GM10266 (cell line): ENCODE data around the gene VPS26B.
A peak's percentile ranks its signal among the peaks of the same experiment; 100 is the strongest.
"Not testable (repeated sequence)": the region's sequence is repeated elsewhere in the genome, so short reads cannot be mapped to it uniquely, and the experiment has no call there.

Experiments
- DNase-seq: peaks from one replicate; pipeline ENCODE4 v3.0.0; 2012; ENCODE audit errors: extremely low spot score
- TF ChIP-seq, protein P1 (sequence below): IDR thresholded peaks from 2 replicates; pipeline ENCODE4 v1.5.1; 2012; ENCODE audit warnings: mild to moderate bottlenecking, low read depth; ENCODE audit not compliant: control insufficient read depth, insufficient read depth; ENCODE audit errors: missing control alignments

Gene VPS26B

DNA sequence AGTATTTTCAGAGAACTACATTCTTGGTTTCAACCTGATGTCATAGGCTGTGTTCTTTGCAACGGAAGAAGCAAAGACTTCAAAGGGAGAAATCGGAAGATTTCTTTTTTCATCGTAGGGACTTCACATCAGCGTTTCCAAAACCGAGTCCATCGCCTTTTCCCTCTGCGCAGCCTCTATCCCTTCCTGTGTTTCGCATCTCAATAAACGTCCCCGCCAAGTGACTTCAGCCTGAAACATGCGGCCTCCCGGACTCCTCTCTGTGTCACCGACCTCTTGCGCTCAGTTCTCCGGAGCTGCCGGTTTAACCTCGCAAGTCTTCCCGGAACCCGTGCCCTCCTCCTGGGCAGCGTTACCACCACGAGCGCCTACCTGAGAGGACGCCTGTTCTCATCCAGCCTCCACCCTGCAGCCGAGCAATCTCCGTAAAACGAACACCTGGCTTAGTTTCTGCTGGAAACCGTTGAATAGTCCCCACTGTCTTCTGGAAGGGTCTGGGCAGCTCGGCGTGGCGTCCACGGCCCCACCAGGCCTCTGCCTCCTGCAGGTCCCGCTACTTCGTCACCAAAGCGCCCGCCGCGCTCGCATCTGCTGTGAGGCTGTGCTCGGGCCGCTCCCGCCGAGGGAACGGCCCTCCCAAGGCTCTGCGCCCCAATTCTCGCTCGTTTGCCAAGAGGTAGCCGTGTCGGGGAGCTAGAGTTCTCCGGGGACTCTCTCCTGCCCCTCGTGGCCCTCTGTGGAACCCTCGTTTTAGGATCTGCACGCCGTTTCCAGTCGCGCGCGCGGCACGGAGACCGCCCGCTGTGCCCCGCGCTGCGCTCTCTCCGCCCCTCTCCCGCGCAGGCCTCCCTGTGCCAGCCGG lies 51.3 kb downstream of the VPS26B start, which contains the start of gene GLB1L3:
GLB1L3 (plus strand) TSS at position 846 of the 862 bp plus-strand sequence. CDS start 362 bp downstream, outside the sequence.
- peak; percentile 73 for DNase-seq
- TF ChIP-seq, protein P1, sequence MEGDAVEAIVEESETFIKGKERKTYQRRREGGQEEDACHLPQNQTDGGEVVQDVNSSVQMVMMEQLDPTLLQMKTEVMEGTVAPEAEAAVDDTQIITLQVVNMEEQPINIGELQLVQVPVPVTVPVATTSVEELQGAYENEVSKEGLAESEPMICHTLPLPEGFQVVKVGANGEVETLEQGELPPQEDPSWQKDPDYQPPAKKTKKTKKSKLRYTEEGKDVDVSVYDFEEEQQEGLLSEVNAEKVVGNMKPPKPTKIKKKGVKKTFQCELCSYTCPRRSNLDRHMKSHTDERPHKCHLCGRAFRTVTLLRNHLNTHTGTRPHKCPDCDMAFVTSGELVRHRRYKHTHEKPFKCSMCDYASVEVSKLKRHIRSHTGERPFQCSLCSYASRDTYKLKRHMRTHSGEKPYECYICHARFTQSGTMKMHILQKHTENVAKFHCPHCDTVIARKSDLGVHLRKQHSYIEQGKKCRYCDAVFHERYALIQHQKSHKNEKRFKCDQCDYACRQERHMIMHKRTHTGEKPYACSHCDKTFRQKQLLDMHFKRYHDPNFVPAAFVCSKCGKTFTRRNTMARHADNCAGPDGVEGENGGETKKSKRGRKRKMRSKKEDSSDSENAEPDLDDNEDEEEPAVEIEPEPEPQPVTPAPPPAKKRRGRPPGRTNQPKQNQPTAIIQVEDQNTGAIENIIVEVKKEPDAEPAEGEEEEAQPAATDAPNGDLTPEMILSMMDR: peak; percentile 38

DNA sequence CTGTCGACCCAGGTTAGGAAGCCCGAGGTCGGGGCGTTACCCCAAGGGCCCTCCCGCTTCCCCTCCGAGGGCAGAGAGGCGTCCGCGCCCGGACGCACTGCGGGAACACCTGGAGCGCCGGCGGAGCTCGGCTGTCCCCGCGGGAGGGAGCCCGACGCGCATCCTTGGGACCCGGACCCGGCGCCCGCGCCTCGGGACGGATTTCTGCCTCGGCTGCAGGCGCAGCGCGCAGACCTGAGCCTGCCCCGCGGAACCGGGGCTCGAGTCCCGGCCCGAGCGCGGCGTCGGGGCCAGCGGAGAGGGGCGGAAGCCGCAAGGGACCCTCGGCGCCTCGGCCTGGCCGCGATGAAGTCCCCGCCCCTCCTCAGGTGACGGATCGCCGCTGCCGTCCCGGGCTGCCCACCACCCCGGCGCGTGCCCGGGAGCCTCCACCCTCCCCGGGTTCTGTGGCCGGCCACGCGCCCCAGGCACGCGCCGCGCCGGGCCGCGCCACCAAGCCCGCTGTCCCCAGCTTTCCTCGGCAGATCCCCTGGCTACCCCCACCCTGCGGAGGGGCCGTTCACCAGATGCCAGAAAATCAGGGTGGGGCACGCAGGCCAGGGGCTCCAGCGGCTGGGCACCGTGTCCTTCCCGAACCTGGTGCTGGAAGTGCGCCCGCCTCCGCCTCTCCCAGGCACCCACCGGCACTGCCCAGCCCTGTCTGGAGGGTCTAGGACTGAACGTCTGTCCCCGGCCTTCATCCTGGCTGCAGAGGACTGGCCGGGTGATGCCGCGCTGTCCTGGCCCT lies 52.1 kb downstream of the VPS26B start:
- TF ChIP-seq, protein P1: peak; percentile 23
- peak; percentile 44 for DNase-seq

DNA sequence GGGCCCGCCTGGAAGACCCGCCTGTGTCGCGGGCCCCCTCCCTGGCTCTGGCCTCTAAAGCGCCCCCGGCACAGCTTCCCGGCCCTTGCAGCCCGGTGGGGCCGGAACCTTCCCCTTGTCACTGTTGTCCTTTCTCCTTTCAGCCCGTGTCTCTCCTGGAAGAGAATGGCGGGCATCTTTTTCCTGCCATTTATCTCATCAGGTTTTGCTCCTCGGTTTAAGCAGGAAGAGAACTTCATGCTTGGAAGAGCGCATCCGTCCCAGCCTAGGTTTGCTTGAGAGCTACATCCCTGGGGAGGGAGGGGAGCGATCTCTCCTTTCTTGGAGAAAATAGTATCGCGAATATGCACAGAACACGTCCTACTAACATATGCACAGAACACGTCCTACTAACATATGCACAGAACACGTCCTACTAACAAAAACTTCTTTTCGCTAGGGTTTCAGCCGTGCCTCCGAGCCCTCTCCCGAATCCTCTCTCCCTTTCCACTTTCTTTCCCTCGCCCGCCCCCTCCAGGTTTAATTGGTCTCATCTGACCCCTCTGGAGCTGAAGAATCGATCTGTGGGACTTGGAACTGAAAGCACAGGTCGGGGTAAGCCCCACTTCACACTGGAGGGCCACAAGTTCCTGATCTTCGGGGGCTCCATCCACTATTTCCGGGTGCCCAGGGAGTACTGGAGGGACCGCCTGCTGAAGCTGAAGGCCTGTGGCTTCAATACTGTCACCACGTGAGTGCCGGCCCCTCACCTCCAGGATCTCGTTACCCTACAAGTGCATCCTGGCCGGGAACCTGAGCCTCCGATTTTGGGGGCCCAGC lies 52.9 kb downstream of the VPS26B start:
- DNase-seq: peak; percentile 29
- TF ChIP-seq, protein P1: no peak

DNA sequence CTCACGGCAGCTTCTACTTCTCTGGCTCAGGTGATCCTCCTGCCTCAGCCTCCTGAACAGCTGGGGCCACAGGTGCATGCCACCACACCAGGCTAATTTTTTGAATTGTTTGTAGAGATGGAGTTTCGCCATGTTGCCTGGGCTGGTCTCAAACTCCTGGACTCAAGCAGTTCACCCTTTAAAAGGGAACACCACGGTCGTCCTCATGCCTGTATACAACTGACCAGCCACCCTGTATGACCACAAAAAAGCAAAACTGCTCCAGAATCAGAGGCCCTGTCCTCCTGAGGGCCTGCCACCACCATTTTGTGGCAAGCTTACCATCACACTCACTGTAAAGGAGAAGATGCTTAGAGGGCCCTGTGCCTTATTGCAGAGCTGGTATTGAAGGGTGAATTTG lies 53.9 kb downstream of the VPS26B start:
- DNase-seq: no peak
- TF ChIP-seq, protein P1: no peak

DNA sequence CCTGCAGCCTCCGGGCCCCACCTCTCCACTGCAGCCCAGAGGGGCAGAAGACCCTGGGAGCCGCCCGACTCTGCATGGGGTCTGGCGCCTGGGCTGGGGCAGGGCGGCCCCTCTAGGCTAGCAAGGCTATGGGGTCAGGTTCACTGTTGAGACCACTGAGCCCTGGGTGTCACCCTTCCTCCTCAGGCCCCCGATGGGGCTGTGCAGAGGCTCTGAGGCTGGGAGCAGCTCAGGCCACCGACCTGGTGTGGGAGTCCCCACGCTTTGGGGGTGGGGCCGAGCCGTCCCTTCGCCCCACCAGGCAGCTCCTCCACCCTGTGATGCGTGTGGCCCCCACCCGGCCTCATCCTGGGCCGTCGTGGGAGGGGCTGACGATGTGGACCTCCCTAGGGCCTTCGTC lies 57.2 kb downstream of the VPS26B start:
- DNase-seq: not testable (repeated sequence)

DNA sequence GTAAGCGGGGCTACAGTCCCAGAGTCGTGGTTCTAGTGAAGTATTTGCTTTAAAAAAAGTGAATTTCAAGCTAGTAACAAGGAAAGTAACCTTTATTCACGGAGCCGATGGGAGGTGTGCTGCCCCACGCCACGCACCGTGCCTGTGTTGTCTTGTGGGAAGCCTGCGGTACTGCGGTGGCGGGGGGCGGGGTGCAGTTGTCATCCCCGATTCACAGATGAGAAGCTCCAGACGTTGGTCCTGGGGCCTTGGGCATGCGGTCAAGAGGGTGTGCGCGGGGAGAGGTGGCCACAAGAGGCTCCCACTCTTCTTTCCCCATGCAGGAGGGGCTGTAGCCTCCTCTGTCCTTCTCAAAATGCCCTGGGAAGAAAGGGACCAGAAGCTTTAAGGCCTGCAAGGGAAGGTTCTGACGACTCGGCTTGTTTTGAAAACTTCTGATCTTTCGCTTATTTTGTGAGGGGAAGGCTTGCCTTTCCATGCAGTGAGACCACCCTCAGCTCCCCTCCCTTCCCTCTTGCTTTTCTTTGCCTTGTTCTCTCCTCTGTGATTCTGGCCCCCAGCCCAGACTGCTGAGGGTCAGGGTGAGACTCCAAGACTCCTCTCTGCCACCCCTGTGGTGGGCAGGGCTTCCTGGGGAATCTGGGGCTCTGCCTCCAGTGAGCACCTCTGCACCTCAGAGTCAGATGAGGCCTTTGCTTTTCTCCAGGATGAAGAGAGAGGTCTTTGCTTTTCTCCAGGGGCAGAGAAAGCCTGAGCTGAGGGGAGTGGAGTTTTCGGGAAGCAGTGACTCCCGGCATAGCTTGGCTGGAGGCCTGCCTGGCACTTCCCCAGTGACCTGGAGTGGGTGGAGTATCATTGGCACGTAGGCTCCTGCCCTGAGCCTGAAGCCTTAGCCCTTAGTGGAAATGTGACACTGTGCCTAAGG lies 57.9 kb downstream of the VPS26B start:
- no peak for DNase-seq
- TF ChIP-seq, protein P1: no peak
